Keratinocyte (primary cell): Measurements from ENCODE around the gene AMBRA1.
"Not testable (repeated sequence)": the region's sequence is repeated elsewhere in the genome, so short reads cannot be mapped to it uniquely, and the experiment has no call there.

ENCODE experiments used
- EZH2 ChIP-seq: IDR thresholded peaks from one replicate; pipeline ENCODE4 v1.6.1; 2012; ENCODE audit warnings: inconsistent platforms, mild to moderate bottlenecking, low read length, moderate library complexity
- TF ChIP-seq, protein P1 (sequence below), 3 experiments: IDR thresholded peaks in 1 of 3; conservative IDR thresholded peaks in 1 of 3; optimal IDR thresholded peaks in 1 of 3; 2 replicates in 2 of 3; 3 replicates in 1 of 3; pipeline versions ENCODE3 to v1.5.1; 2011; ENCODE audit warnings: low read length in 3 of 3, mild to moderate bottlenecking in 3 of 3, moderate library complexity in 2 of 3, control low read depth in 1 of 3, inconsistent platforms in 1 of 3; ENCODE audit not compliant: insufficient read depth in 2 of 3; ENCODE audit errors: extremely low read depth in 1 of 3

DNA sequence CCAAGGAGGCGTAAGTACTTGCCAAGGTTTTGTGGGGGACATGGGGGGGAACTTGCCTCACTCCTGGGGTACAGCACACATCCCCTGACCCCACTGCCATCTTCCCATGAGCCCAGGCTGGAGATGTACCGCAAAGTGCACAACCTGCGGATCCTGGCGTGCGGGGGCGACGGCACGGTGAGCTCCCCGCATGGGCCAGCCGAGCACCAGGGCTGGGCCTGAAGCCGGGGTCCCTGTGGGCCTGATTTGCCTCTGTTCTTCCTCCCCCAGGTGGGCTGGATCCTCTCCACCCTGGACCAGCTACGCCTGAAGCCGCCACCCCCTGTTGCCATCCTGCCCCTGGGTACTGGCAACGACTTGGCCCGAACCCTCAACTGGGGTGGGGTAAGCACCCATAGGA is 221.3 kb downstream of the AMBRA1 start:
- TF ChIP-seq, protein P1, sequence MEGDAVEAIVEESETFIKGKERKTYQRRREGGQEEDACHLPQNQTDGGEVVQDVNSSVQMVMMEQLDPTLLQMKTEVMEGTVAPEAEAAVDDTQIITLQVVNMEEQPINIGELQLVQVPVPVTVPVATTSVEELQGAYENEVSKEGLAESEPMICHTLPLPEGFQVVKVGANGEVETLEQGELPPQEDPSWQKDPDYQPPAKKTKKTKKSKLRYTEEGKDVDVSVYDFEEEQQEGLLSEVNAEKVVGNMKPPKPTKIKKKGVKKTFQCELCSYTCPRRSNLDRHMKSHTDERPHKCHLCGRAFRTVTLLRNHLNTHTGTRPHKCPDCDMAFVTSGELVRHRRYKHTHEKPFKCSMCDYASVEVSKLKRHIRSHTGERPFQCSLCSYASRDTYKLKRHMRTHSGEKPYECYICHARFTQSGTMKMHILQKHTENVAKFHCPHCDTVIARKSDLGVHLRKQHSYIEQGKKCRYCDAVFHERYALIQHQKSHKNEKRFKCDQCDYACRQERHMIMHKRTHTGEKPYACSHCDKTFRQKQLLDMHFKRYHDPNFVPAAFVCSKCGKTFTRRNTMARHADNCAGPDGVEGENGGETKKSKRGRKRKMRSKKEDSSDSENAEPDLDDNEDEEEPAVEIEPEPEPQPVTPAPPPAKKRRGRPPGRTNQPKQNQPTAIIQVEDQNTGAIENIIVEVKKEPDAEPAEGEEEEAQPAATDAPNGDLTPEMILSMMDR (optimal IDR thresholded peaks at IDR 0.05 in 1 of 3, IDR thresholded peaks at IDR 0.05 in 1 of 3, conservative IDR thresholded peaks at IDR 0.05 in 1 of 3; ENCODE audit: extremely low read depth in 1 of 3, insufficient read depth in 2 of 3, low read length in 3 of 3), result not testable (repeated sequence)
- not testable (repeated sequence) for TF ChIP-seq EZH2
